ENCODE results near the gene NANOS3. TPM values are rescaled to one million over a fixed set of nuclear protein-coding genes. Genes with fewer than 3 reads are reported as not detected.

NANOS3 gene
- total and polyA plus RNA-seq, 2 of the 13 experiments (the other 11 are each of a cell fraction or from before 2014, with no cell fraction given): 0.21 TPM; not detected in 1

DNA sequence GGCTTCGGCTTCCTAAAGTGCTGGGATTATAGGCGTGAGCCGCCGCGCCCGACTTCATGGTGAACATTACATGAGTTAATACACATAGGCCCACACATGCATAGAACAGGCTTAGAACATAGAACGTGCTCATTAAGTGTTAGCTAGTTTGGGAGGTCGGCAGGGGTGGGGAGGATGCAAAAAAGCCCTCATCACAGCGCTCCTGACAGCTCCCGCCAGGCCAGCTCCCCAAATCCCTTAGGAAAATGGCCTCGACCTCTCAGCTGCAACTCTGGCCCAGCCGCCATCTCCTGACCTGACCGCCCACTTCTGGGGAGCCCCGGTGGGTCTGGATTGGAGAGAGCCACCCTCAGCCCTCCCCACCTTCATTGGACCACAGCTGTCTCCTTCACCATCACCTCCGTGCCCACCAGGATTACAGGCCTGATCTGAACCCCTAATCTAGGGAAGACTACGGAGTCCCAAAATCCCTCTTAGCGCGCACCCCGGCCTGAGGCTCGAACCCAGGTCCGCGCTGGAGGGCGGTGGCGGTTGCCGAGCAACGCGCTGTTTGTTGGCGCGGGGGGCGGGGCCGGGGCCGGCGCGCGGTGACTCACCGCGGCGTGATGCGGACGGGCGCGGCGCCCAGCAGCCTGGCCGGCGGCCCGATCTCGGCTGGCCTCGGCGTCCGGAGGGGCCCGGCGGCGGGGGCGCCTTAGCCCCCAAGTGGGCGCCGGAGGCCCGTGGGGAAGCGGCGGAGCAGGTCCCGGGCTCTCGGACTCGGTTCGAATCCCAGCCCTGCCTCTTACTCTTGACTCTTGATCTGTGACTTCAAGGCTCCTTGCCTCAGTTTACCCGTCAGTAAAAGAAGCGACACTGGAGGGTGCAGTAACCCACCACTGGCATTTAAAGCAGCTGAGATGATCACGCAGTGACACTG is 26.7 kb upstream of the NANOS3 start (continued):
- TF ChIP-seq, protein P1, sequence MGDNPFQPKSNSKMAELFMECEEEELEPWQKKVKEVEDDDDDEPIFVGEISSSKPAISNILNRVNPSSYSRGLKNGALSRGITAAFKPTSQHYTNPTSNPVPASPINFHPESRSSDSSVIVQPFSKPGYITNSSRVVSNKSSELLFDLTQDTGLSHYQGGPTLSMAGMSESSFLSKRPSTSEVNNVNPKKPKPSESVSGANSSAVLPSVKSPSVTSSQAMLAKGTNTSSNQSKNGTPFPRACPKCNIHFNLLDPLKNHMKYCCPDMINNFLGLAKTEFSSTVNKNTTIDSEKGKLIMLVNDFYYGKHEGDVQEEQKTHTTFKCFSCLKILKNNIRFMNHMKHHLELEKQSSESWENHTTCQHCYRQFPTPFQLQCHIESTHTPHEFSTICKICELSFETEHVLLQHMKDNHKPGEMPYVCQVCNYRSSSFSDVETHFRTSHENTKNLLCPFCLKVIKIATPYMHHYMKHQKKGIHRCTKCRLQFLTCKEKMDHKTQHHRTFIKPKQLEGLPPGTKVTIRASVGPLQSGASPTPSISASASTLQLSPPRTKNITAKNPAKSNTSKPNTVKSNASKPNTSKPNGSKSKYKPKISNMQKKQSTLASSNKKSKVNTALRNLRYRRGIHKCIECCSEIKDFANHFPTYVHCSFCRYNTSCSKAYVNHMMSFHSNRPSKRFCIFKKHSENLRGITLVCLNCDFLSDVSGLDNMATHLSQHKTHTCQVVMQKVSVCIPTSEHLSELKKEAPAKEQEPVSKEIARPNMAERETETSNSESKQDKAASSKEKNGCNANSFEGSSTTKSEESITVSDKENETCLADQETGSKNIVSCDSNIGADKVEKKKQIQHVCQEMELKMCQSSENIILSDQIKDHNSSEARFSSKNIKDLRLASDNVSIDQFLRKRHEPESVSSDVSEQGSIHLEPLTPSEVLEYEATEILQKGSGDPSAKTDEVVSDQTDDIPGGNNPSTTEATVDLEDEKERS (CRISPR knock-in tag; IDR thresholded peaks at IDR 0.05): peak; percentile 14; the same call in 1 of the 2 replicates
- TF ChIP-seq, protein P2, sequence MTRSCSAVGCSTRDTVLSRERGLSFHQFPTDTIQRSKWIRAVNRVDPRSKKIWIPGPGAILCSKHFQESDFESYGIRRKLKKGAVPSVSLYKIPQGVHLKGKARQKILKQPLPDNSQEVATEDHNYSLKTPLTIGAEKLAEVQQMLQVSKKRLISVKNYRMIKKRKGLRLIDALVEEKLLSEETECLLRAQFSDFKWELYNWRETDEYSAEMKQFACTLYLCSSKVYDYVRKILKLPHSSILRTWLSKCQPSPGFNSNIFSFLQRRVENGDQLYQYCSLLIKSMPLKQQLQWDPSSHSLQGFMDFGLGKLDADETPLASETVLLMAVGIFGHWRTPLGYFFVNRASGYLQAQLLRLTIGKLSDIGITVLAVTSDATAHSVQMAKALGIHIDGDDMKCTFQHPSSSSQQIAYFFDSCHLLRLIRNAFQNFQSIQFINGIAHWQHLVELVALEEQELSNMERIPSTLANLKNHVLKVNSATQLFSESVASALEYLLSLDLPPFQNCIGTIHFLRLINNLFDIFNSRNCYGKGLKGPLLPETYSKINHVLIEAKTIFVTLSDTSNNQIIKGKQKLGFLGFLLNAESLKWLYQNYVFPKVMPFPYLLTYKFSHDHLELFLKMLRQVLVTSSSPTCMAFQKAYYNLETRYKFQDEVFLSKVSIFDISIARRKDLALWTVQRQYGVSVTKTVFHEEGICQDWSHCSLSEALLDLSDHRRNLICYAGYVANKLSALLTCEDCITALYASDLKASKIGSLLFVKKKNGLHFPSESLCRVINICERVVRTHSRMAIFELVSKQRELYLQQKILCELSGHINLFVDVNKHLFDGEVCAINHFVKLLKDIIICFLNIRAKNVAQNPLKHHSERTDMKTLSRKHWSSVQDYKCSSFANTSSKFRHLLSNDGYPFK (CRISPR knock-in tag; IDR thresholded peaks at IDR 0.05; ENCODE audit: borderline replicate concordance): peak; percentile 3; the same call in 1 of the 2 replicates
- TF ChIP-seq ZFP82 (CRISPR knock-in tag; IDR thresholded peaks at IDR 0.05; ENCODE audit: borderline replicate concordance) (0 out of 2 replicates have a peak, but pooled peaks have one; percentile 20), RELA (CRISPR knock-in tag; IDR thresholded peaks at IDR 0.05) (no peak), SP5 (CRISPR knock-in tag; IDR thresholded peaks at IDR 0.05; ENCODE audit: borderline replicate concordance, low read depth) (peak; percentile 62), ZNF564 (CRISPR knock-in tag; IDR thresholded peaks at IDR 0.05) (no peak), ZNF773 (CRISPR knock-in tag; IDR thresholded peaks at IDR 0.05; ENCODE audit: borderline replicate concordance) (no peak), SAP130 (CRISPR knock-in tag; IDR thresholded peaks at IDR 0.05; ENCODE audit: low read depth) (peak; percentile 37; the same call in 1 of the 2 replicates), POLR2G (IDR thresholded peaks at IDR 0.05; ENCODE audit: low read depth, low read length) (peak; percentile 43; the same call in 1 of the 2 replicates), XRCC5 (optimal IDR thresholded peaks at IDR 0.05; ENCODE audit: low read length) (peak; percentile 12), ZNF607 (CRISPR knock-in tag; IDR thresholded peaks at IDR 0.05; ENCODE audit: borderline replicate concordance) (0 out of 2 replicates have a peak, but pooled peaks have one; percentile 7)
- TF ChIP-seq, protein P3, sequence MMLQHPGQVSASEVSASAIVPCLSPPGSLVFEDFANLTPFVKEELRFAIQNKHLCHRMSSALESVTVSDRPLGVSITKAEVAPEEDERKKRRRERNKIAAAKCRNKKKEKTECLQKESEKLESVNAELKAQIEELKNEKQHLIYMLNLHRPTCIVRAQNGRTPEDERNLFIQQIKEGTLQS (CRISPR knock-in tag; IDR thresholded peaks at IDR 0.05): peak; percentile 89
- TF ChIP-seq, protein P4, sequence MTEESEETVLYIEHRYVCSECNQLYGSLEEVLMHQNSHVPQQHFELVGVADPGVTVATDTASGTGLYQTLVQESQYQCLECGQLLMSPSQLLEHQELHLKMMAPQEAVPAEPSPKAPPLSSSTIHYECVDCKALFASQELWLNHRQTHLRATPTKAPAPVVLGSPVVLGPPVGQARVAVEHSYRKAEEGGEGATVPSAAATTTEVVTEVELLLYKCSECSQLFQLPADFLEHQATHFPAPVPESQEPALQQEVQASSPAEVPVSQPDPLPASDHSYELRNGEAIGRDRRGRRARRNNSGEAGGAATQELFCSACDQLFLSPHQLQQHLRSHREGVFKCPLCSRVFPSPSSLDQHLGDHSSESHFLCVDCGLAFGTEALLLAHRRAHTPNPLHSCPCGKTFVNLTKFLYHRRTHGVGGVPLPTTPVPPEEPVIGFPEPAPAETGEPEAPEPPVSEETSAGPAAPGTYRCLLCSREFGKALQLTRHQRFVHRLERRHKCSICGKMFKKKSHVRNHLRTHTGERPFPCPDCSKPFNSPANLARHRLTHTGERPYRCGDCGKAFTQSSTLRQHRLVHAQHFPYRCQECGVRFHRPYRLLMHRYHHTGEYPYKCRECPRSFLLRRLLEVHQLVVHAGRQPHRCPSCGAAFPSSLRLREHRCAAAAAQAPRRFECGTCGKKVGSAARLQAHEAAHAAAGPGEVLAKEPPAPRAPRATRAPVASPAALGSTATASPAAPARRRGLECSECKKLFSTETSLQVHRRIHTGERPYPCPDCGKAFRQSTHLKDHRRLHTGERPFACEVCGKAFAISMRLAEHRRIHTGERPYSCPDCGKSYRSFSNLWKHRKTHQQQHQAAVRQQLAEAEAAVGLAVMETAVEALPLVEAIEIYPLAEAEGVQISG (CRISPR knock-in tag; IDR thresholded peaks at IDR 0.05): peak; percentile 12; the same call in 1 of the 2 replicates
- TF ChIP-seq, protein P5, sequence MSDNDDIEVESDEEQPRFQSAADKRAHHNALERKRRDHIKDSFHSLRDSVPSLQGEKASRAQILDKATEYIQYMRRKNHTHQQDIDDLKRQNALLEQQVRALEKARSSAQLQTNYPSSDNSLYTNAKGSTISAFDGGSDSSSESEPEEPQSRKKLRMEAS (IDR thresholded peaks at IDR 0.05): peak; percentile 28; the same call in 1 of the 2 replicates
- TF ChIP-seq, protein P6, sequence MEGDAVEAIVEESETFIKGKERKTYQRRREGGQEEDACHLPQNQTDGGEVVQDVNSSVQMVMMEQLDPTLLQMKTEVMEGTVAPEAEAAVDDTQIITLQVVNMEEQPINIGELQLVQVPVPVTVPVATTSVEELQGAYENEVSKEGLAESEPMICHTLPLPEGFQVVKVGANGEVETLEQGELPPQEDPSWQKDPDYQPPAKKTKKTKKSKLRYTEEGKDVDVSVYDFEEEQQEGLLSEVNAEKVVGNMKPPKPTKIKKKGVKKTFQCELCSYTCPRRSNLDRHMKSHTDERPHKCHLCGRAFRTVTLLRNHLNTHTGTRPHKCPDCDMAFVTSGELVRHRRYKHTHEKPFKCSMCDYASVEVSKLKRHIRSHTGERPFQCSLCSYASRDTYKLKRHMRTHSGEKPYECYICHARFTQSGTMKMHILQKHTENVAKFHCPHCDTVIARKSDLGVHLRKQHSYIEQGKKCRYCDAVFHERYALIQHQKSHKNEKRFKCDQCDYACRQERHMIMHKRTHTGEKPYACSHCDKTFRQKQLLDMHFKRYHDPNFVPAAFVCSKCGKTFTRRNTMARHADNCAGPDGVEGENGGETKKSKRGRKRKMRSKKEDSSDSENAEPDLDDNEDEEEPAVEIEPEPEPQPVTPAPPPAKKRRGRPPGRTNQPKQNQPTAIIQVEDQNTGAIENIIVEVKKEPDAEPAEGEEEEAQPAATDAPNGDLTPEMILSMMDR (CRISPR knock-in tag; IDR thresholded peaks at IDR 0.05): peak; percentile 8; the same call in 1 of the 2 replicates

Data from HepG2 (cell line).